Stimulated activated CD4-positive, alpha-beta T cell treated with anti-CD3 and anti-CD28 coated beads, Interleukin-2, amount 100 ng/mL, for 4 hours (primary cell): Measurements from ENCODE around the gene SRRM2.

ENCODE experiments used
- DNase-seq: peaks from one replicate; pipeline ENCODE4 v3.0.0-alpha.2; 2020; ENCODE audit warnings: low read depth

Gene SRRM2

DNA sequence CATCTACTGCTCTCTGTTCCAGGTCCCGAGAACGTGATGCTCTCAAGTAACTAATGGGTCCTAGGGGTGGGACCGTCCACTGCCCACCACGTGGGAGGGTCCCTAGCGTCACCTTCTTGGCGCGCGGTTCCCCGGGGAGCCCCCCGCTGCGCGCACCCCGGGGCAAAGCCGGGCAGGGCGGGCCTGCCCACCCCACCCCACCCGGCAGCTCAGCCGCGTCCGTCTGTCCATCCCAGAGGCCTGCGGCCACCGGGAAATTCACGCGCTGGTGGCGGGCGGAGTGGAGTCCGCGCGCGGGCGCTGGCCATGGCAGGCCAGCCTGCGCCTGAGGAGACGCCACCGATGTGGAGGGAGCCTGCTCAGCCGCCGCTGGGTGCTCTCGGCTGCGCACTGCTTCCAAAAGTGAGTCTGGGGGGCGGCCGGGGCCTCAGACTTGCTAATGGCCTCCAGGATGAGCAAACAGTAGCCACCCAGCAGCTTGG lies 46.3 kb downstream of the SRRM2 start:
- DNase-seq, result no peak

DNA sequence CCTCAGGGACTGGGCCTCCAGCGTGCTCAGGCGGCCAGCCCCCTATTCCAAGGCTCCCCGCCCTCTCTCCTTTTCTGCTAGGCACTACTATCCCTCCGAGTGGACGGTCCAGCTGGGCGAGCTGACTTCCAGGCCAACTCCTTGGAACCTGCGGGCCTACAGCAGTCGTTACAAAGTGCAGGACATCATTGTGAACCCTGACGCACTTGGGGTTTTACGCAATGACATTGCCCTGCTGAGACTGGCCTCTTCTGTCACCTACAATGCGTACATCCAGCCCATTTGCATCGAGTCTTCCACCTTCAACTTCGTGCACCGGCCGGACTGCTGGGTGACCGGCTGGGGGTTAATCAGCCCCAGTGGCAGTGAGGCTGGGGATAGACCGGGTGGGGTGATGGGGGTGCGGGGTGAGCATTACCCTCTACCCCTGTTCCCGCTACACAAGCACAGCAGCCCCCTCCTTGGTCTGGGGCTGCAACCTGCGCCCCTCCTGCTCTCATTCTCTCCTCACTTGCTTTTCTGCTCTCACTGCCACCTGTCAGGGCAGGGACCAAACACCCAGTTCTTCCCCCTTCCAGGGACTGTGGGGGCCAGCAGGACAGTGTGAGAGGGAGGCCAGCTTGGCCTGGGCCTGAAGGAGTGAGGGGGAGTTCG lies 46.9 kb downstream of the SRRM2 start:
- DNase-seq, result no peak

DNA sequence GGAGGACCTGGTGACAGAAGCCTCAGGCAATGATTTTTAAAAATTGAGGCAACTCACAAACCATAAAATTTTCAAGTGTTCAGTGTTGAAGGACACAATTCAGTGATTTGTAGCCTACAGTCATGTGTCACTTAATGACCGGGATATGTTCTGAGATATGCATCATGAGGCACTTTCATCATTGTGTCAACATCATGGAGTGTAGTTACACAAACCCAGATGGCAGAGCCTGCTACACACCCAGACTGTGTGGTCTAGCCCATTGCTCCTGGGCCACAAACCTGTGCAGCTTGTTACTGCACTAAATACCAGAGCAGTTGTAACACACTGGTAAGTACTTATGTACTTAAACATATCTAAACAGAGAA lies 47.4 kb downstream of the SRRM2 start:
- no peak for DNase-seq

DNA sequence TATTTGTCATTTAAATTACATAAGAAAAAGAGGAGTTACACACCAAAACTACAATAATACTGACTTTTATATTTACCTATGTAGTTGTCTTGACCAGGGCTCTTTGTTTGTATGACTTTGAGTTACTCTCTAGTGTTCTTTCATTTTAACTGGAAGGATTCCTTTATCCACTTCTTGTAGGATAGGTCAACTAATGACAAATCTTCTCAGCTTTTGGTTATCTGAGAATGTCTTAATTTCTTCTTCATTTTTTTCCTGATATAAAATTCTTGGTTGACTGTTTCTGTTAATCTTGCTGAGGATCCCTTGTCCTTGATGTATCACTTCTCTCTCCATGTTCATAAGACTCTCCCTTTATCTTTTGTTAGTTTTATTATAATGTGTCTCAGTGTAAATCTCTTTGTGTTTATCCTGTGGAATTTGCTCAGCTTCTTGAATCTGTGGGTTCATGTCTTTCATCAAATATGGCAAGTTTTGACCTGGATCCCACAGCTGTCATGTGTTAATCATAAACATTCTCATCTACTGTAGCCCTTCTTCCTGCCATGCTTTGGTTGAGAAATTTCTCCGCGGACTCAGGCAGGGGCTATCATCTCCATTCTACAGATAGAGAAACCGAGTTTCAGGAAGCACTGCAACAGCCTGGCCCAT lies 51.2 kb downstream of the SRRM2 start:
- DNase-seq, result no peak

DNA sequence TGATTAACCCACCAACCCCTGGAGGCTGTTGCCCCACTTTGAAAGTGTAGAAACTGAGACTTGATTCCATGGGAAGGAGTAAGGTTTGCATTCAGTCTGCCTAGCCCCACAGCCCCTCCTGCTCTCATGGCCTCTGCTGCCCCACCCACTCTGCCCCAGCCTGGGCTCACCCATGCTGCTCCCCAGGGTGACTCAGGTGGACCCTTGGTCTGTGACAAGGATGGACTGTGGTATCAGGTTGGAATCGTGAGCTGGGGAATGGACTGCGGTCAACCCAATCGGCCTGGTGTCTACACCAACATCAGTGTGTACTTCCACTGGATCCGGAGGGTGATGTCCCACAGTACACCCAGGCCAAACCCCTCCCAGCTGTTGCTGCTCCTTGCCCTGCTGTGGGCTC lies 52.3 kb downstream of the SRRM2 start:
- no peak for DNase-seq

DNA sequence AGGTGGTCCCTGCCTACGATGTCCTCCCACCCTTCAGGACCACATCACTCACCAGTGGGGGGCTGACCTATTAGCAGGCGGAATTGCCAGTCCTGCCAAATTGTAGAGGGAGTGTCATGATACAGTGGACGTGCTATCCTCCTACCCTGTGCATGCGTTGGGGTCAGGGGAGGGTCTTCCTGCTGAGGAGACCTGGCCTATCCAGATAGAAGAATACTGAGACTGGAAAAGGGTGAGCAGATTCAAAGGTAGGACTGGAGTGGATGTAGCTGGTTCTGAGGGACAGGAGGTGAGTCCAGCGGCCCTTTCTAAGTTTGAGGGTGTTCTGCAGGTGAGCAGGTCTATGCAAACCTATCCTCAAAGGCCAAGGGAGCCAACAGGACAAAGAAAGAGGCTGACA lies 53.8 kb downstream of the SRRM2 start:
- no peak for DNase-seq

DNA sequence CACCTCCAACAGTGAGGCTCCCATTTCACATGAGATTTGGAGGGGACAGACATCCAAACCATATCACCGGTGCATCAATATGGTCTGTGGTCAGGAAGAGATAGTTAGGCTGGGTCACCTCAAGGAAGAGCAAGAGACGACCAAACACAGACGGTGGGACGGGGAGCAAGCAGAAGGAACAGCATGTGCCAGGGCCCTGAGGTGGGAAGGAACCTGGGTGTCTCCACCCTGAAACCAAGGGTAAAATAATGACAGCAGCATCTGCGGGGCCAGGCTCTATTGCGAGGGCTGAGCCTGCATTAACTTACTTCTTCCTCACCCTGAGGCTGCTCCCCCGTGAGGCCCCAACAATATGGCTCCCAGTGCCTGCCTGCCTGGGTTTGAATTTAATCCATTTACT lies 55.7 kb downstream of the SRRM2 start:
- DNase-seq, result no peak

DNA sequence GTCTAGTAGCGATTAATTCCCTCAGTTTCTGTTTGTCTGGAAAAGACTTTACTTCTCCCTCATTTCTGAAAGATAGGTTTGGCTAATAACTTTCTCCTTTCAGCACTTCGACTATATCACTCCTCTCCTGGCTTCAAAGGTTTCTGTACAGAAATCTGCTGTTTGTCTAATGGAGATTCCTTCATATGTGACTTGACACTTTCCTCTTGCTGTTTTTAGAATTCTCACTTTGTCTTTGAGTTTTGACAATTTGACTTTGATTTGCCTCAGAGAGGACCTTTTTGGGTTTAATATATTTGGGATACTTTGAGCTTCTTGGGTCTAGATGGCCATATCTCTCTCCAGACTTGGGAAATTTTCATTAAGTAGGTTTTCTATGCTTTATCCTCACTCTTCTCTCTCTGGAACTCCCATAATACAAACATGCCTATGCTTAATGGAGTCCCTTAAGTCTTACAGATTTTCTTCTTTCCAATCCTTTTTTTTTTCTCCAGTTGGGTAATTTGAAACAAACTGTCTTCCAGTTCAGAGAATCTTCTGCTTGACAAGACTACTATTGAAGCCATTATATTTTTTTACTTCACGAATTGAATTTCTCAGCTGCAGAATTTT lies 56.8 kb downstream of the SRRM2 start:
- DNase-seq, result no peak

DNA sequence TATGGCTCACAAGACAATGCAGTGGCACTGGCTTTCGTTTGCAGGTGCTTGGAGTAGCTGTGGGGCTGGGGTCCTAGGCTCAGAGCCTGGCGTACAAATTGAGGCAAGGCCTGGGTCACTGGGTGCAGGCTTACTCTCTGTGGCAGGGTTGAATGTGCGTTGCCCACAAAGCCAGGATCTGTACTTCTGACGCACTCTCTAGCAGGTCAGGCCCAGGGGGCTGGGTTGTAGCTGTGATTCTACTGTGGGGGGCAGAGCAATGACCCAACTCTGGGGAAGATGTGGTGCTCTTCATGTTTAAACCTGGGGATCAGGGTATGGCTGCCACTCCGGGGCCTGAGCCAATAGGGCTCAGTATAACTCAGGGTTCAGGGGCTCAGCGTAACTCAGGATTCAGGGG lies 58.2 kb downstream of the SRRM2 start:
- DNase-seq, result no peak

DNA sequence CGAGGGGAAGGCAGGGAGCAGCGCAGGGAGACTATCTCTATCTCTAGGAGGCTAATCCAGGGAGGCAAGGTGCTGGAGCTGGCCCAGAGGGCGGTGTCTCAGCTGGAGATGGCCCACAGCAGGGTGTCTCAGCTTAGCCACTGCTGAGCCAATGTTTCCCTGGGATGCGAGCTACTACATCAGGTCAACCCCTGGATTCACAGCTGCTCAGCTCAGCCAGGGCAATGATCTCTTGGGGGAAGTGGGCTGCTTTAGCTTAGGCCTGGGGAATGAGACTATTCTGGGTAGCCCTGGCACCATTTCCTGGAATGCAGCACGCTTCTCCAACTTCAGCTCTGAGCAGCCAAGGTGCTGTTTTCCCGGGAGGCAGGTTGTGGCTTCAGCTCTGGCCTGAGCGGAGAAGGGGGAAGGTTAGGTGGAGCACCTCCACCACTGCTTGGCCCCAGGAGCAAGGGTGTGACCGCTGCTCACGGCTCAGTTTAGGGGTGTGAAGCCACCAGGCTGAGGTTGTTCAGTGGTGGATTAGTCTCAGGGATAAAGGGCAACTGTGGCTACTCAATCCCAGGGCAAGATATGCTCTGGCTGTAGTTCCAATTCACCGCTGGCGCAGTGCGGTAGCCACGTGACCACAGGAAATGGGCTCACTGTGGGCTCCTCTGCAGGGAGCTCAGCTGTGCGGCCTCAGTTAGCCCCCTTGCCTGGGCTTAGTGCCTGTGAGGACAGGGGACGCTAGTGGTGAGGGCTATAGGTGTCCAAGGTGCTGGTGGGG lies 59.4 kb downstream of the SRRM2 start:
- DNase-seq, result no peak

DNA sequence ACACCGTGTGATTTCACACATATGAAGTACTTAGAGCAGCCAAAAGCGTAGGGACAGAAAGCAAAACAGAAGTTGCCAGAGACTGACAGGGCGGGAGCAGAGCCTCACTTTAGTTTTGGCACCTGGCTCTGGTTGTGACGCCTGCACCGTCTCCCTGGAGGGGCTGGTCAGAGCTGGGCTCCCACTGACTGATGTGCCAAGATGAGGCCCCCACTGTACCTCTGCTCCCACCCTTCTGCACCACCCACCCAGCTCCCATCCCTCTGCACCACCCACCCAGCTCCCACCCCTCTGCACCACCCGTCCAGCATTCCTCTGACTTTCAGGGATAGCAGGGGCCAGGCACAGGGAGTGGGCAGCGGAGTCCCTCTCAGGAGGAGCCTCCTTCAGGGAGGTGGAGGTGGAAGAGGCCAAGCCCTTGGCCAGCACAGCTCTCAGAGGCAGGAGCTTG lies 61.4 kb downstream of the SRRM2 start:
- no peak for DNase-seq

DNA sequence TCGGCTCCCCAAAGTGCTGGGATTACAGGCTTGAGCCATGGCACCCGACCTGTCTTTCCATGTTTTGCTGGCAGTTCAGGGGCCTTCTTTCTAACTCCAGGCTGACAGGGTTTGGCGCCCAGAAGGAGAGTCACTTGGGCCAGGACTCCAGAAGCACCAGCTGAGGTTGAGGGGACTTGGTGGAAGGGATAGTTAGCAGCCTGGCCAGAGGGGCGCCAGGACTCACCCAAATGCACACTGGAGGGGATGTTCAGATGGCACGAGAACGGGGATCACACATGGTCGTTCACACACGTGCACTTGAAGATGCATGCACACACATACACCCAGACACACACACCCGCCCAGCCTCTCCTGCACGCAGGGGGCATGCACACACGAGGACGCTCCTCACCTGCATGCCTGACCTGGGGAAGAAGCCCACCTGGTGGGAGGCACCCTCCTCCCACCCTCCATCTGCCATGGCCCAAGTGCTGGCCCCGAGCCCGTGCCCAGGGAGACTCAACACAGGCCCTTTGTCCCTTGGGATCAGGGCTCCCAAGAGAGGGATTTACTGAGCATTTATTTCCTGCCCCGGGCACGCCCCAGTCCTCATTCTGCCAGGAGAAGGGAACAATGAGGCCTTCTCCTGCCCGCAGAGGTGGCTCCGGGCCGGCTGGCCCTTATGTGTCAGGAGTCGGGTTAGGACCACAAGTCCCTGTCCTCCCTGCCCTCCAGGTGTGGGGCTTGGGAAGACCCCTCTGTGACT lies 62.3 kb downstream of the SRRM2 start:
- no peak for DNase-seq

DNA sequence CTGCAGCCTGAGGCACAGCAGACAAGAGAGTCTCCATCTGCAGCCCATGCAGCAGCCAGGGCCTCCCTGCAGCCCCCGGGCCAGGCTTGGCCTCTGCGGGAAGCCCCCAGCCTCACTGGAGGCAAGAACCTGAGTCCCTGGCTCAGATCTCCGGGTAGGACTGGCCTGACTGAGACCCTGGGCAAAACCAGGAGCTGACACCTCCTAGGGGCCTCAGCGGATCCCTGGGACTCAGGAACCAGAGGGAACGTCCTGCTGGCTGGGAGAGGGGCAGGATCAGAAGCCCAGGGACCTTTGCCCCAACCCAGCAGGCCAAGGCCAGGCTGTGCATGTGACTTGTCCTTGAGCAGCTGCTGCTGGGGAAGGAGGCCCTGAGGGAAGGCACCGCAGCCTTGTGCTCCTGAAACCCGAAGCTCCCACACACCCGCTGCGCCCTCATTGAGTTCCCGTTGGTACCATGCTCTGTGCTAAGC lies 62.9 kb downstream of the SRRM2 start:
- no peak for DNase-seq

DNA sequence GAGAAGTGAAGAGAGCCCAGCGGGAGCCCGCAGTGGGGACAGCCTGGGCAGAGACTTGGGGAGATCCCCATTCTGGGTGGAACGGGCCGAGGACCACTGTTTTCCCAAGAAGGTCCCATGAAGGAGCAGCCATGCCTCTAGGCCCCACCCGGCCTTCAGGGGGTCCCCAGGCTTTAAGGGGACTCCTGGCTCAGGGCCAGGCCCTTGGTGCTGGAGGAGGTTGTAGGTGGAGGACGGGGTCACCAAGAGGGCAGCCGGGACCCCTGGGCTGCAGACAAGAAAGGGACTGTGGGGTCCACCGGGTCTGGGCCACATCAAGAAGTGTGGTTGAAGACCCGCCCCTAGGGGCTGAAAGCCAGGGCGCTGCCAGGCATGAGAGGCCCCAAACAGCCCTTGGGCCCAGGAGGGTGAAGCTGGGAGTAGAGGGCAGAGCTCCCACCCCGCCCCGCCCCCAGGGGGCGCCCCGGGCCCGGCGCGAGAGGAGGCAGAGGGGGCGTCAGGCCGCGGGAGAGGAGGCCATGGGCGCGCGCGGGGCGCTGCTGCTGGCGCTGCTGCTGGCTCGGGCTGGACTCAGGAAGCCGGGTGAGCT lies 64.4 kb downstream of the SRRM2 start, which contains the start of gene PRSS21:
Gene PRSS21, plus strand, starts transcription at position 487 of the 589 bp plus-strand sequence. Its CDS starts 32 bp downstream, at position 519.
- no peak for DNase-seq

DNA sequence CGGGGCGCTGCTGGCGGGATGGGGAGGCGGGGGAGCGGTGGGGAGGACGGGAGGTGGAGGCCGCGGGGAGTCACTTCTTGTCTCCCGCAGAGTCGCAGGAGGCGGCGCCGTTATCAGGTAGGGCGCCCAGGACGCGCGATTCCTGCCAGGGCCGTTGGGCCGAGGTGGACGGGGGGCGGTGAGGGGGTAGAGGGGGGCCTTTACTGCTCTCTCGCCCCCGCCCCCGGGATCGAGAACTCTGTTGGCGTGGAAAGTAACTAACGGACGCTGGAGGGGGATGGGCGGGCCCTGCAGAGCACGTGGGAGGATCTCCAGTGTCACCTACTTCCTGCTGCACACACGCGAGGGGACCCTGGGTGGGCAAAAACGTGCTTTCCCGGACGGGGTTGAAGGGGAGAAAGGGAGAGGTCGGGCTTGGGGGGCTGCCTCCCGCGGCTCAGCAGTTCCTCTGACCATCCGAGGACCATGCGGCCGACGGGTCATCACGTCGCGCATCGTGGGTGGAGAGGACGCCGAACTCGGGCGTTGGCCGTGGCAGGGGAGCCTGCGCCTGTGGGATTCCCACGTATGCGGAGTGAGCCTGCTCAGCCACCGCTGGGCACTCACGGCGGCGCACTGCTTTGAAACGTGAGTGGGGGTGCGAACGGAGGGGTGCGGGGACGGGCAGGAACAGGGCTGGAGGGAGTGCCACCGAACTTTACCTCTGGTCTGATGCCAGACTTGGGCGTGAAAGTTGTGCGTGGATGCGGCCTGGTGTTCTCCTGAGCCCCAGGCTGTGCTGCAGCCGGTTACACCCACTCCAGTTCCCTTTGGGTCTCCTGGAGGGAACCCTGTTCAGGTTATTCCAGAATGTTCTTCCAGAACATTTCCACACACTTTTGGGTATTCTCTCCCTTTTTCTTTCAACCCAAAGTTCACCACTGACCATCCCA lies 65.2 kb downstream of the SRRM2 start:
- no peak for DNase-seq

DNA sequence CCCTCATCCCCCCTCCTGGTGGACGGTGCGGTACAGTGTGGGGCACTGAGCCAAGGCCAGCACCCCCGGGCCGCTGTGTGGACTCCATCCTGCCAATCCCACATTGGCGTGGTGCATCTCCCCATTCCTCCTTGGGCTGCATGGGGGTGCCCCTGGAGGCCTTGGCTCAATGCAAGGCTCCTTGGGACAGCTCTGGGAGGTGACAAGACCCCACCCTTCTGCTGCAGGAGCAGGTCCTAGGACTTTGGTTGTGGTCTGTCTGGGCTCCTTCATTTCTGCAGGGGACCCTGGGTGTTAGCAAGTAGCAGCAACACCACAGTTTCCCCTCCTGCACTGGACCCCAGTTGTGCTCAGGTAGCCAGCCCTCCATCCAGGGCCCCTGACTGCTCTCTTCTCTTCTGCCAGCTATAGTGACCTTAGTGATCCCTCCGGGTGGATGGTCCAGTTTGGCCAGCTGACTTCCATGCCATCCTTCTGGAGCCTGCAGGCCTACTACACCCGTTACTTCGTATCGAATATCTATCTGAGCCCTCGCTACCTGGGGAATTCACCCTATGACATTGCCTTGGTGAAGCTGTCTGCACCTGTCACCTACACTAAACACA lies 65.9 kb downstream of the SRRM2 start:
- DNase-seq, result no peak

DNA sequence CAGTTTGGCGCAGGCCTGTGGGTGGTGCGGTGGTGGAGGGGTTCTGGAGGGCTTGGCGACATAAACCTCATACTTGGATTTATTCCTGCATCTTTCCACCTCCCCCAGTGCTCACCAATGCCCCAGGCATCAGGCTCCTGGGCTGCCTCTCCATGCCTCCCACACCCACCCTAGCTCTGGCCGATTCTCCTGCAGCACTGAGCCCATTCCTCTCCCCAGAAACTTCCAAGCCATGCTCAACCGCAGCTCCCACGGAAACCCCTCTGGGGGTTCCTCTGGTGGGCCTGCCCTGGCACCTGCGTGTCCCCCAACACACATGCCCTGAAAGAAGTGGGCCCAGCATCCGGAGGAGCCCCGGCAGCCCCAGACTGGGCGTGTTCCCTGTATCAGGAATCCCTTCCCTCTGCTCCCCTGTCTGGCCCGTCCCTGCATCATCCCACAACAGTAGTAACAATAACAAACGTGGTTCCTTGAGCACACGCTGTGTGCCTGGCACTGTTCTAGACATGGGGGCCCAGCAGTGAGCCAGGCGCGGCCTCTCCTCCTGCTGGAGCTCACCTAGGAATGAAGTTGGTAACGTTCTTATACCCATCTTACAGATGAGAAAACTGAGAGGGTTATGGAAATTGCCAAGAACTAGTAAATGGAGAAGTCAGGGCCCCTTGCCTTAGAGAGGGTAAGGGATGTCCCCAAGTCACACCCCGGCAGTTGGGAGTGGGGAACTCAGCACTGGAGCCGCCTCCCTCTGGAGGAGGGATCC lies 66.9 kb downstream of the SRRM2 start:
- DNase-seq, result no peak

DNA sequence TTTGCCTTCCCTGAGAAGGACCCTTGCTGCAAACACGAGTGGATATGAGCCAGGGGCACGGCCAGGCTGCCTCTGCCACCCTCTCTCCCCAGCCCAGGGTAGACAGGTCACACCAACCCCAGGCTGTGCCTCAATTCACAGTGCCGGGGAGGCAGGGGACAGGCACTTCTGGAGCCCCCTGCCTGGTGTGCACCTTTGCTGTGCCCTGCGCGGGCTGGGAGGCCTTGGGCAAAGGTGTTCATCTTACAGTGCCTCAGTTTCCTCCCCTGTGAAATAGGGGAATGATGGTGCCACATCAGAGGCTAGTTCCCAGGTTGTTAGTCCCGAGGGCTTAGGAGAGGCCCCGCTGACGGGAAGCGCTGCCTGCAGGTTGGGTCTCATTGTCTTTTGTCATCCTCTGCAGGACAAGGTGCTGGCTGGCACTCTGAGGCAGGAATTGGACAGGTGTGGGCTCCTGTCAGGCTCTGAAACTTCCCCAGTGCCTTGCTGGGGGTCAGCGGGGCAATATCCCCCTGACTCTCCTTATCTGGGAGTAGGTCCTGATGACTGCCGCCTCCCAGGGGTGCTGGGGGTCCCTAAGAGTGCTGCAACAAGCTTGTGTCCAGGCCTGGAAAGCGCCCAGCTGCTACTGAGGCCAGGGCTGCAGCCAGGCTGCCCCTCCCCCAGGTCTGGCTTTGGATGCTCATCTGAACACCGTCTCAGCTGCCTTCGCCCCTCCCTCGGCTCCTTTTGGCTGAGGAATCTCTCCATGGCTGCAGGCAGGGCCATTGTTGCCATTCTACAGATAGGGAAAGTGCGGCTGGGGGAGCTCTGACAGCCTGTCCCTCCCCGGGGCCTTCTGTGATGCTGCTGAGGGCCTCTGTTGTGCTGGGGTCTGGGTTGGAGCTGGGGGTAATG lies 67.7 kb downstream of the SRRM2 start:
- DNase-seq, result no peak
